Measurements from ENCODE around the gene S100A3. TPM values are rescaled to one million over a fixed set of nuclear protein-coding genes. Genes with fewer than 3 reads are reported as not detected.
"Not testable (repeated sequence)": the region's sequence is repeated elsewhere in the genome, so short reads cannot be mapped to it uniquely, and the experiment has no call there.

The S100A3 gene
- total RNA-seq, 1 donor from 2014 or later, result not detected

DNA sequence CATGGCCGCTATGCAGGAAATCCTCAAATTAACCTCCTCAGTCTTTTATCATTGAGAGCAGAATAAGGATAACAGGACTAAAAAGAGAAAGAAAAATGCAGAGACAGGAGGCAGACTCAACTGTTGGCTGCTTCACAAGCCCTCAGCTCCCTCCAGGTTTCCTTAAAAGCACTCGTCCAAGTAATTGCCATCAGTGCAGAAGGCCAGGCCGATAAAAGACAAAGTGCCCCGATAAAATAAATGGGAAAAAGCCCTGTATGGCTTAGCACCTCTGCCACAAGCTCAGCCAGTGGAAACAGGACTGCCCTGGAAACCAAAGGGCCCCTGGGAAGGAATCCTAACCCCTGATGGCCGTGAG lies 21.4 kb downstream of the S100A3 start:
- no peak overlapping the region for H3K4me3 ChIP-seq
- intact Hi-C loops (cut with DNase I), result no loop called here
- H3K27me3 ChIP-seq, result no peaks in the 10 kb centered on the region
- DNase-seq (ENCODE audit: low spot score in 2 of 2), result no peak
- H3K27ac ChIP-seq, result peak overlapping the region; percentile 49
- H3K4me1 ChIP-seq, result peaks cover 2 to 14% of the 10 kb centered on the region in 2 donors
- no peaks in the 10 kb centered on the region for H3K9me3 ChIP-seq
- H3K36me3 ChIP-seq, result no peaks in the 10 kb centered on the region
- TF ChIP-seq, protein P1, sequence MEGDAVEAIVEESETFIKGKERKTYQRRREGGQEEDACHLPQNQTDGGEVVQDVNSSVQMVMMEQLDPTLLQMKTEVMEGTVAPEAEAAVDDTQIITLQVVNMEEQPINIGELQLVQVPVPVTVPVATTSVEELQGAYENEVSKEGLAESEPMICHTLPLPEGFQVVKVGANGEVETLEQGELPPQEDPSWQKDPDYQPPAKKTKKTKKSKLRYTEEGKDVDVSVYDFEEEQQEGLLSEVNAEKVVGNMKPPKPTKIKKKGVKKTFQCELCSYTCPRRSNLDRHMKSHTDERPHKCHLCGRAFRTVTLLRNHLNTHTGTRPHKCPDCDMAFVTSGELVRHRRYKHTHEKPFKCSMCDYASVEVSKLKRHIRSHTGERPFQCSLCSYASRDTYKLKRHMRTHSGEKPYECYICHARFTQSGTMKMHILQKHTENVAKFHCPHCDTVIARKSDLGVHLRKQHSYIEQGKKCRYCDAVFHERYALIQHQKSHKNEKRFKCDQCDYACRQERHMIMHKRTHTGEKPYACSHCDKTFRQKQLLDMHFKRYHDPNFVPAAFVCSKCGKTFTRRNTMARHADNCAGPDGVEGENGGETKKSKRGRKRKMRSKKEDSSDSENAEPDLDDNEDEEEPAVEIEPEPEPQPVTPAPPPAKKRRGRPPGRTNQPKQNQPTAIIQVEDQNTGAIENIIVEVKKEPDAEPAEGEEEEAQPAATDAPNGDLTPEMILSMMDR (IDR thresholded peaks at IDR 0.05), result no peak

DNA sequence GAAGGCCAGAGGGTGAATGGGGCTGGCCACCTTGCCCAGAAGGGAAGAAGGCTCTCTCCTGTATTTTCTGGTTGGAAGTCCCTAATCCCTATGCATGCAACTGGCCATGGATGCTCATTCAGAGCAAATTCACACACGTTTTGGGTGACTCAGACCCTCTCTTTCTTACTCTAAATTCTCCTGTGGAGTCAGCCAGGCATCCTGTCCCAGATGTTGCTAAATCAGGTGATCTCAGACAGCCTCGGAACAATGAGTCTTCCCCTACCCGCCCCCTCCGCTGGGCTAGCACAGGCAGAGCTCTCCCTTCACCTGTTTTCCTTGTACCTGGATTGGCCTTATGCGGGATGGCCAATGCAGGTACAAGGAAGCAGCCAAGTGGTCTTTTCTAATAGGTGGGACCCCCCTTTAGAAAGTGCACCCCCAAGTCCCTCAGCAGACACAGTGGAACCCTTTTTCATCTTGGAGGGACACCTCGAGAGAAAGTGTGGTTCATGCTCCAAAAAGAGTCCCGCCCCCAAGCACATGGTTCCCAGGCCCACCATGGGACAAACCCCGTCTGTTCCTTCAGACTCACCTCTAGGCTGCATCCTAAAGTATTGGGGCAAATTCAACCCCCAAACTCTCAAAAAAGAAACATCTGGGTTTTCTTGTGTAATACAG lies 21.9 kb downstream of the S100A3 start:
- no peaks in the 10 kb centered on the region for H3K9me3 ChIP-seq
- no peak overlapping the region for H3K4me3 ChIP-seq
- no peaks in the 10 kb centered on the region for H3K27me3 ChIP-seq
- H3K36me3 ChIP-seq, result no peaks in the 10 kb centered on the region
- H3K27ac ChIP-seq, result peak overlapping the region; percentile 49
- DNase-seq (ENCODE audit: low spot score in 2 of 2), result no peak
- intact Hi-C loops (cut with DNase I), result no loop called here
- TF ChIP-seq, protein P1 (IDR thresholded peaks at IDR 0.05), result no peak
- peaks cover 0 to 10% of the 10 kb centered on the region in 2 donors for H3K4me1 ChIP-seq

DNA sequence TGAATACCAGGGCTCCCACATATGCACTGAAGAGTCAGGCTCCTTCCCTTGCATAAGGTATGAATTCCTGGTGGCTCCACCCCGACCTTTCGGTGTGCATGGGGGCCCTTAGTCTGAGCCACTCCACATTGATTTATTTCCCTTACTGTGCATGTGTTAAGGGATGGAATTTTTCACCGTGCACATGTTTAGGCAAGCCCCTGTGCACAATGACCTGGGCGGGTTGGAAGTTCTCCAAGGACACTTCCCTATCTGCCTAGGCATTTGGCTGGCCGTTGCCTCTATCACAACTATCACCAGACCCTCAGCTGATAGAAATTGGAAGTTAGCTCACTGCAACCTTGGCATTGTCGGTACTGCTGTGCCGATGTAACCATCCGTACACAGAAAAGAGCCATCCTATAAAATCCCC lies 22.9 kb downstream of the S100A3 start:
- no peak for DNase-seq (ENCODE audit: low spot score in 2 of 2)

DNA sequence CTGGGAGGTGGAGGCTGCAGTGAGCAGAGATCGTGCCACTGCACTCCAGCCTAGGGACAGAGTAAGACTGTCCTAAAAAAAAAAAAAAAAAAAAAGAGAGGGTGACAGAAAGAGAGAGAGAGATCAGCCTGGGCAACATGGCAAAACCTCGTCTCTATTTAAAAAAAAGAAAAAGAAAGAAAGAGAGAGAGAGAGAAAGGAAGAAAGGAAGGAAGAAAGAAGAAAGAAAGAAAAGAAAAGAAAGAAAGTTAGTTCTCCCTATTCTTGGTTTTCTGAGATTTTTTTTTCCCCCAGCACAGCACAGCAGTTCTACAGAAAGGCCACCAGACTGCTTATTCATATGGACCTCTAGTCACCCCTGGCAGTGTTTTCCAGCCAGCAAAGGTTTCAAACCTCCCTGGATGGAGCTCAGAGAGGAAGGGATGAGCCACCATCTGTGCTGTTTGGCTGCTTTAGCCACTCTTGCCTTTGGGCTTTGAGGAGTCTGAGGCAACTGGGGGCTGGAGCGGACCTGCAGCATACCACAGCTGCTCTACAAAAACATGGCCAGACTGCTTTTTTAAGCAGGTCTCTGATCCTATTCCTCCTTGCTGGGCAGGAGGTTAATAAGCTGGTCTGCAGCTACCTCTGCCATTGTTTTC lies 23.9 kb downstream of the S100A3 start:
- TF ChIP-seq, protein P1 (IDR thresholded peaks at IDR 0.05), result no peak
- no peaks in the 10 kb centered on the region for H3K27me3 ChIP-seq
- peaks cover 0 to 10% of the 10 kb centered on the region in 2 donors for H3K4me1 ChIP-seq
- intact Hi-C loops (cut with DNase I), result no loop called here
- no peak overlapping the region for H3K4me3 ChIP-seq
- H3K36me3 ChIP-seq, result no peaks in the 10 kb centered on the region
- DNase-seq (ENCODE audit: low spot score in 2 of 2), result no peak
- peak overlapping the region; percentile 23 to 54 for H3K27ac ChIP-seq
- no peaks in the 10 kb centered on the region for H3K9me3 ChIP-seq

More for the DNA sequence above, 22.9 kb downstream of the S100A3 start:
- Histone ChIP-seq H3K4me1 (peaks cover 0 to 10% of the 10 kb centered on the region in 2 donors), H3K27ac (peak overlapping the region in 1 of 2 donors; percentile 54), H3K27me3 (no peaks in the 10 kb centered on the region), H3K4me3 (no peak overlapping the region), H3K9me3 (no peaks in the 10 kb centered on the region), H3K36me3 (no peaks in the 10 kb centered on the region)
- TF ChIP-seq, protein P1 (IDR thresholded peaks at IDR 0.05), result no peak
- intact Hi-C loops (cut with DNase I), result no loop called here

DNA sequence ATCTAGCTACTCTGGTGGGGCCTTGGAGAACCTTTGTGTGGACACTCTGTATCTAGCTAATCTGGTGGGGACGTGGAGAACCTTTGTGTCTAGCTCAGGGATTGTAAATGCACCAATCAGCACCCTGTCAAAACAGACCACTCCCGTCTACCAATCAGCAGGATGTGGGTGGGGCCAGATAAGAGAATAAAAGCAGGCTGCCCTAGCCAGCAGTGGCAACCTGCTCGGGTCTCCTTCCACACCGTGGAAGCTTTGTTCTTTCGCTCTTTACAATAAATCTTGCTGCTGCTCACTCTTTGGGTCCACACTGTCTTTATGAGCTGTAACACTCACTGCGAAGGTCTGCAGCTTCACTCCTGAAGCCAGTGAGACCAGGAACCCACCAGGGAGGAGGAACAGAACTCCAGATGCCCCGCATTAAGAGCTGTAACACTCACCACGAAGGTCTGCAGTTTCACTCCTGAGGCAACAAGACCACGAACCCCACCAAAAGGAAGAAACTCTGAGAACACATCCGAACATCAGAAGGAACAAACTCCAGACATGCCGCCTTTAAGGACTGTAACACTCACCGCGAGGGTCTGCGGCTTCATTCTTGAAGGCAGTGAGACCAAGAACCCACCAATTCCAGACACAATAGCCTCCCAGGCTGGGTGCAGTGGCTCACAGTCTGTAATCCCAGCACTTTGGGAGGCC lies 26.6 kb downstream of the S100A3 start:
- H3K27ac ChIP-seq; H3K36me3 ChIP-seq; H3K9me3 ChIP-seq; intact Hi-C loops (cut with DNase I); H3K4me3 ChIP-seq; H3K27me3 ChIP-seq: not testable (repeated sequence)
- H3K4me1 ChIP-seq, result peaks cover 0 to 10% of the 10 kb centered on the region in 2 donors
- DNase-seq (ENCODE audit: low spot score in 2 of 2), result peak in 1 of 2 donors; percentile 53

DNA sequence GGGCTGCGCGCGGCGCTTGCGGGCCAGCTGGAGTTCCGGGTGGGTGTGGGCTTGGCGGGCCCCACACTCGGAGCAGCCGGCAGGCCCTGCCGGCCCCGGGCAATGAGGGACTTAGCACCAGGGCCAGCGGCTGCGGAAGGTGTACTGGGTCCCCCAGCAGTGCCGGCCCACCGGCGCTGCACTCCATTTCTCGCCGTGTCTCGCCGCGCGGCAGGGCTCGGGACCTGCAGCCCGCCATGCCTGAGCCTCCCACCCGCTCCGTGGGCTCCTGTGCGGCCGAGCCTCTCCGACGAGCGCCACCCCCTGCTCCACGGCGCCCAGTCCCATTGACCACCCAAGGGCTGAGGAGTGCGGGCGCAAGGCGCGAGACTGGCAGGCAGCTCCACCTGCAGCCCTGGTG lies 27.2 kb downstream of the S100A3 start:
- H3K27me3 ChIP-seq; H3K9me3 ChIP-seq; H3K27ac ChIP-seq; H3K4me3 ChIP-seq; H3K36me3 ChIP-seq; intact Hi-C loops (cut with DNase I): not testable (repeated sequence)
- peaks cover 0 to 10% of the 10 kb centered on the region in 2 donors for H3K4me1 ChIP-seq
- DNase-seq (ENCODE audit: low spot score in 2 of 2), result peak in 1 of 2 donors; percentile 49

All from ascending aorta (tissue), 2 donors.